HG02943 (cell line): ENCODE measurements around the gene CPA1.

Experiments
- ATAC-seq: cut with Tn5 transposase; IDR thresholded peaks from one replicate; pipeline ENCODE4 v1.9.1; 2021; ENCODE audit warnings: mild to moderate bottlenecking, low read depth, moderate library complexity; ENCODE audit not compliant: unreplicated experiment

CPA1 gene

DNA sequence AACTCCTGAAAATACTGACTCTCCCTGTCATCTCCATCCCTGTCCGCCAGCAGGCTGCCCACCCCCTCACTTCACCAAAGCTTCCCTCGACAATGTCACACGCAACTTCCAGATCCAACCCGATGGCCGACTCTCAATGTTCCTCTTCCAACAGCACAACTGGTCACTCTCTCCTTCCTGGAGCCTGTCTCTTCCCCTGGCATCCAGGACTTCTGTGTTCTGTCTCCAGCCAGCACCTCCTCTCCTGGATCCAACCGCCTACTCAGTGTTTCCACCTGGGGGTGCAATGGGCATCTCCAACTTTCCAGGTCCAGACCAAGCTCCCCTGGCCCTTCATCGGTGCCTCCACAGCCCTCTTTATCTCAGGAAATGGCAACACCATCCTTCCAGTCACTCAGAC, 27.1 kb upstream of the CPA1 start:
- no peak for ATAC-seq

DNA sequence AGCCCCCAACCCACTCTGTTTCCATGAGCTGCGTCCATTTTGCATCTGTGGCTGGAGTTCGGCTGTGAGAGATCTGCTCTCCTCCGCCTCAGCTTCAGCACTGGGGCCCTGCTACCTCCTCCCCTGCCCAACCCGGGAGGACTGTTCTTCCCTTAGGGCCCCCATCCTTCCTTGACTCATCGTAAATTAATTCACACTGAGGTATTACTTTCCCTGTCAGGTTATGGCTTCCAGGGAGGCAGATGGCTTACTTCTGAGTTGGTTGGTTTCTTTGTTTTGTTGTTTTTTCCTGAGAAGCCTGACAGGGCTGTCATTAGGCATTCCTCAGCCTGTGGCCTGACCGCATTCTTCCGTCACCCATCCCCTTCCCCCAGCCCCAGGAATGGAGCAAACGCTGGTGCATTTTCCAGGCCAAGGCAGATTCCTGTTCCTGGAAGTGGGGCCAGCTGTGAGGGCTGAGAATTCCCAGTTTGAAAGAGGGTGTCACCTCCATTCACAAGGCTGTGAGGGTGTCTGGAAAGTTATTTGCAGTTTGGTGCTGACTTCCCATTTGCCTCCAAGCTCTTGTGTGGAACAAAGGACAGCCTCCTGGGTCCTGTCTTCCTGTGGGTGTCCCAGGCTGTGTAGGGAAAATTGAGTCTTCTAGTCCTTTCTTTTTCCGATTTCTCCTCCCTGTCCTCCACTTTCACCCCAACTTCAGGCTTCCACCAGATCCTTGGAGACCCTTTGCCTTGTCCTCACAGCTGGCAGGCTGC, 24.0 kb upstream of the CPA1 start:
- ATAC-seq, result no peak

DNA sequence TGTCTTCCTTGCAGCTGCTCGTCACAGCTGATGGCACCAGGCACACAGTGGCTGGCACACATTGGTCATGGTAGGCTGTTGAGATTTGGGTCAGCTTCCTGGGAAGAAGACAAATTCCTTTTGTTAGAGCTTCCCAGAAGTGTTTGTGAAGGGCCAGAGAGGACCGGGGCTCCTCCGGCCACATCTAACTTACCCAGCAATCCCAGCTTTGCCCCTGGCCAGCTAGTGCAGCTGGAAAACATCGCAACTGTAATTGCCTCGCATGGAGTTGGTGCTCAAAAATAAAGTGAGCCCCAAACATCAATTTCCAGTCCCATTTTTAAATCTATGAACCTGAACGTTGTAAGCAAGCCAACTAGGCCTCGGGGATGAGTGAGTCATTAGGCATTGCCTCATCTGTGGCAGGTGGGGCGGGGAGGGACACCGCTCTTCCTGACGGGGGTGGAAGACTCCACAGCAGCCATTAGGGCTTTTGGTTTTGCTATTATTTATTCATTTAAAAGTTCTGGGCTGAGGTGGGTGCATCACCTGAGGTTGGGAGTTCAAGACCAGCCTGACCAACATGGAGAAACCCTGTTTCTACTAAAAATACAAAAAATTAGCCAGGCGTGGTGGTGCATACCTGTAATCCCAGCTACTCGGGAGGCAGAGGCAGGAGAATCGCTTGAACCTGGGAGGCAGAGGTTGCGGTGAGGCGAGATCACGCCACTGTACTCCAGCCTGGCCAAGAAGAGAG, 23.2 kb upstream of the CPA1 start:
- ATAC-seq, result no peak

DNA sequence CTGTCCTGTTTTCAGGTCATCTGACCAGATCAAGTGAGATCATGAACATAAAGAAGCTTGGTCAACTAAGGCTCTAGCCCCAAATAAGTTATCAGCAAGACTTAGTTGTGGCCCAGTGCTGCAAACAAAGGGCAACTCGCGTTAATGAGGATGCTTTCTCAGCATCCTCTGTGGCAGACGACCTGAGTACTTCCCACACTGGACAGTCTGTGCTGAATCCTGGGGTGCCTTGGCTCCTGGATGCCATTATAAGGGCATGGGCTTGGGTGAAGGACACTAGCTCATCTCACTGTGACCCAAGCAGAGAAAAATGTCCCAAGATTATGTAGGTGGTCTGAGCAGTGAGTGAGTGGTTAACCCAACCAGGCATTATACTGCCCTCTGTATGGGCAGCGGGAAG, 21.8 kb upstream of the CPA1 start:
- ATAC-seq, result no peak

DNA sequence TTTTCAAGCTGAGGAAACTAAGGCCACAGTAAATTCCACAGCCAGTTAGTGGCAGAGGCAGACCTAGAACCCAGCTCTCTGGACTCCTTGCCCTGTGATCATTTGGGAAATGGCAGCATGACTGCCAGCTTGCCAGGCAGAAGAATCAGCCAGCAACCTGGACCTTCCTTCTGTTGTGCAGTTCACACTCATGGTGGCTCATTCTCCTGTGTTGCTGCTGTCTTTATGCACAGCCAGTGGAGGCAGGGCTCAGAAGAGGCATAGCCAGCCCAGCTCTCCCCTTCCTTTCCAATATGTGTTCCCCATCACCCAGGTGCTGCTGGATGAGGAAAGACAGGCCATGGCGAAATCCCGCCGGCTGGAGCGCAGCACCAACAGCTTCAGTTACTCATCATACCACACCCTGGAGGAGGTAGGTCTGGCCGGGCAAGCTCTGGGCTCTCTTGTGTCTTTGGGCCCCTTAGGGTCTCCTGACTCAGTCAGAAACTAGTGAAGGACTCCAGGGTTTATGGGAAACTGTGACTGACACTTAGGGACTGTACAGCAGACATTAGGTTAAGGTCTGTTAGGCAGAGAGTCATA, 20.9 kb upstream of the CPA1 start:
- no peak for ATAC-seq

DNA sequence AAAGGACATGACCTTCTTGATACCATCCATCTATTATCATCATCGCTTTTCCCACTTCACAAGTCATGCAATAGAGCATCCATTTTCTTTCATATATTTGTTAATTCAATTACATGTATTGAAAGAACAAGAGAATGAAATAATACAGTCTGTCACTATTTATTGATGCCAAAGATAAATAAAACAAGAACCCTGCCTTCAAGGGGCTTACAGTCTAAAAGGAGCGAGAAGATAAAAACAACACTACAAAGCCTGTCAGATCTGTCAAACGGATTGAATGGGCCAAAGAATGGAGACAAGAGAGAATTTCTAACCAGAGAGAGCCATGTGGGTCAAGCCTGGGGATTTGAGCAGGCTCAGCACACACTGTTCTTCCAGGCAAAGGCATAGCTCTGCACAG, 19.8 kb upstream of the CPA1 start:
- ATAC-seq, result no peak

DNA sequence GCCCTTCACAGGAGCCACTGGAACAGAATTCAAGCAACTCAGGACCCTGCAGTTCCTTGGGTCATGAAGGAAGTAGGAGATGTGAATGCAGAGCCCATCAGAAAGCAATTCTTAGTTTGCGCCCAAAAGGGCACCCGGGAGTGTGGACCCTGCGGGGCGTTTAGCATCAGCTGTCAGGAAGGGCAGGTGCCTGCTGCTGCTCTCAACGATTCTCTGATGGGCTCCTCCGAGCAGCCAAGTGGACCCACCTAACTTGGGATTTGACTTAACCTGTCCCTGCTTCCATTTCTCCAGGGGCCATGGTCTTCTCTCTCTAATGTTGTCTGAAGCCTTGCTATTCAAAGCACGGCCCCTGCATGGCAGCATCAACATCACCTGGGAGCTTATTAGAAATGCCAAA, 18.6 kb upstream of the CPA1 start:
- no peak for ATAC-seq

DNA sequence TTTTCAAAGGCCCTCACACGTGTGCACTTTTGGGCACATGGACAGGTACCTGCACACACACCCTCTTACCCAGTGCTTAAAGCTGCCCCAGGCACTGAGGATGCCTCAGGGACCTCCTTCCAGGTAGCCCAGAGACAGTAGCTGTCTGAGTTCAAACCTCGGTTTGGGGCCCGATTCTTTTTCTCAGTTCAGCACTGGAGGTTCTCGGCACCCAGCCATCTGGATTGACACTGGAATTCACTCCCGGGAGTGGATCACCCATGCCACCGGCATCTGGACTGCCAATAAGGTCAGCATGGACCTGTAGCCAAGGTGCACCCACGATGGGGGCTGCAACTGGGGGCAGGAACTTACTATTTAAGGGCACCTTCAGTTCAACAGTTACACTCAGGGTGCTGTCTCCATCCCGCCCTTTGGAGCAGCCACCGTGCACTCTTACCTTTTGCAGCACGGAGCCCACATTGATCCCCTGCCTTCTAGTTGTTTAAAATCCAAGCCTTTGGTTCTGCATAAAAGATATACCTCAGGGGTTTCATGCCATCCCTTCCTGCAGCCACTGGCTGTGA, 18.0 kb upstream of the CPA1 start:
- ATAC-seq, result no peak

DNA sequence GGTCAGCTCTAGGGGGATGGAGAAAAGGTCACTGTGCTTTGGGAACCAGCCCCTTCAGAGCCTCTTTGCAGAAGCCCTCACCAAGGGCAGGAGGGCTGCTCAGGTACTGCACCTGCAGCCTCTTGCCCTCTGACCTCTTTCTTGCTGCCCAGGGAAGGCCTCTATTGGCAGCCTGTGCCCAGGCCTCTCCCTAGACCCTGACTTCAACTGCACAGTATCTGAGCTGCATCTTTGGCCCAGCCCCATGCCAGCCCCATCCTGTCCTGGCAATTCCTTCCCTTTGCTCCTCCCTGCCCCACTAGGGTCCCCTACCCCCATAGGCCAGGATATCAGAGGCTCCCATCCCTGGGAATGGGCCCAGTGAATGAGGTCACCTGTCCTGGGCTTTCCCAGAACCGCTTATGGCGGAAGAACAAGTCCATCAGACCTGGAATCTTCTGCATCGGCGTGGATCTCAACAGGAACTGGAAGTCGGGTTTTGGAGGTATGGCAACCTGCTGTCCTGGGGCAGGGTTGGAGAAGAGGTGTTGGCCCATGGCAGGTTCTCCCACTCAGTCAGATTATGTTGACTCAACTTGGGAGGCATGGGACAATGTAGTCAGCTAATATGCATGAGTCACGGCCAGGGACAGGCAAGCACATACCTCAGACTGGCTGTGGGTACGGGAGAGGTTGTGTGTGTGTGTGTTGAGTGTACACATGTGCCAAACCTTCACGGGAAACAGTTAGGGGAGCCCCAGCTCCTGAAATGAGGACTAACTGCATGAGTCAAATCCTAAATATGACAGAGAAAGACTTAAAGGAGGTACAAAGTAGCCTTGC, 17.1 kb upstream of the CPA1 start:
- ATAC-seq, result no peak

DNA sequence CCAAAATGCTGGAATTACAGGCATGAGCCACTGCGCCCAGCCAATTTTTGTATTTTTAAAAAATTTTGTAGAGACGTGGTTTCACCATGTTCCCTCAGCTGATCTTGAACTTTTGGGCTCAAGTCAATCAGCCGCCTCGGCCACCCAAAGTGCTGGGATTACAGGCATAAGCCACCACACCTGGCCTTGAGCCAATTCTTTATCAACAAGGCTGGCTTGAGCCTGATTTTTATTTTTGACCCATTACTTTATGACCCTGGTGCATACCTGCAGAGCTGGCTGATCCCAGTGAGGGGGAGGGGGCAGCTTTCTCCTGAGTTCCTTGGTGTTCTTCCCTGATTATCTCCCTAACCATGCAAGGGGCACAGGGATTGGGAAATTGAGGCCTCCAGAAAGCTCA, 15.8 kb upstream of the CPA1 start:
- no peak for ATAC-seq

DNA sequence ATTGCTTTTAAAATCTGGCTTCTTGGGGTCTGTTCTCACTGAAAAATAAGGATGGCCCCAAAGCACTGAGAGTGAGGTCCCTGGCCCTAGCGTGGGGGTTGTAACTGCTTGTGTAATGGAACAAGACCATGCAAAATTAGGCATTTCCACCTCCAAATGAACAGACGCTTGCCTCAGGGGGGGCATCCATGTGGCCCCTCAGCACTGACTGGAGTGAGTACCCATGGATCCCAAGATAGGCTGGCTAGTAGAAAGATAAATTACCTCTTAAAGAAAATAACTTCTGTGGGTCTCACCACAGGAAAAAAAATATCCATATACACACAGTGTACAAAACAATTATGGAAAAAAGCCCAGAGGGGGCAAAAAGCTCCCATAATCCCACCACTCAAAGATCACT, 15.2 kb upstream of the CPA1 start:
- ATAC-seq, result no peak

DNA sequence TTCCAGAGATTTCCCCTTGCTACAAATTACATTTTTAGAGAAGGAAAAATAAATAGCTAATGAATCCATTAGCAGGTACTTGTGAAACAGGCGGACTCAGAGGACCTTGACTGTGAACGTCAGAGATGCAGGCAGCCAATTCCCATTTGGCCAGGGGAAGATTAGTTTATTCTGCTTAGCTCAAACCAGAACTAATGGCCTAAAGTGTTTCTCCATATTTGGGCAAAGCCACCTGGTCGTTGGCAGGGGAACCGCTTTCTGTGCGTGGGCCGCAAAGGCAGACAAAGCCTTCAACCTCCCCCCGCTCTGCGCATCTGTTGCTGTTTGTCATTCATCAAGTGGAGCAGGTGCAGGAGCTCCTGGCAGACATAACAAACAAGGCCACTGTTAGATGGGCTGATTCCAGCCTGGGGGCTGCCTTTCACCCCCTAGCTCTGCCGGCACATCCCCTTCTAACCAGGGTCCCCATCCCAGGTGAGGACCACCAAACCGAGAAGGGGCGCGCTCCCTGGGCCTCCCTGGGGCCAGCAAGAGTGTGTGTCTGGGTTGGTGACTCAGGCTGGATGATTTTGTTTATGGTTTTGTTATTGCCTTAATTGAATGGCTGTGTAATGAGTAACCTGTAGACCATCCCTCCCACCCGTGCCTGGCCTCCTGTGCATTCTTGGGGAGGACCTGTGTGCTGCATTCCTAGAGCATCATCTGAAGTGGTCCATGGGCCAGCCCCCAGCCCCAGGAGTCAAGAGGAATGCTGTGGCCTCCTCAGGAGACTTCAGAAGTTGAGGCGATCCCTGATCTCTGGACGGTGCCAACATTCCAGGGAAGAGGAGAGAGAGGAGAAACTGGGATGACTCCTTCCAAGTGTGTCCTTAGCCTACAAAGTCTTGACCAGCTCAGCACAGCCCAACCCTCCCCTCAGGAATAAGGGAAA, 14.5 kb upstream of the CPA1 start:
- ATAC-seq, result no peak

DNA sequence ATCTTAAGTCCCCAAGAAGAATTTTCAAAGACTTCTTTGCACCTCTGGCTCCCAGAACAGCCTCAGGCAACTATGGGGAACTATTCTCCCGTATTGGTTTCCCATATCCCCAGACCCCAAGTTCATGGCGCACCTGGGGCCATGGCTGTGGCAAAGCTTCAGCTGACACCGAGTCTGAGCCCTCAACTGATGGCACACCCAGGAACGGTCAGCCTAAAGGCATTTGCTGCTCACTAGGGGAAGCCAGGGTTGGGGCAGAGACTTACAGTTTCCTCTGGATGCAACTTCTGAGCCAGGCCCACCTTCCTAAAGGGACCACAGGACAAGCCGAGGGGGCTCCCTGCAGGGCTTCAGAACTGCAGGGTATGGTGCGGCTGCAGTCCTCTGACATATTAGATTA, 13.7 kb upstream of the CPA1 start:
- no peak for ATAC-seq

DNA sequence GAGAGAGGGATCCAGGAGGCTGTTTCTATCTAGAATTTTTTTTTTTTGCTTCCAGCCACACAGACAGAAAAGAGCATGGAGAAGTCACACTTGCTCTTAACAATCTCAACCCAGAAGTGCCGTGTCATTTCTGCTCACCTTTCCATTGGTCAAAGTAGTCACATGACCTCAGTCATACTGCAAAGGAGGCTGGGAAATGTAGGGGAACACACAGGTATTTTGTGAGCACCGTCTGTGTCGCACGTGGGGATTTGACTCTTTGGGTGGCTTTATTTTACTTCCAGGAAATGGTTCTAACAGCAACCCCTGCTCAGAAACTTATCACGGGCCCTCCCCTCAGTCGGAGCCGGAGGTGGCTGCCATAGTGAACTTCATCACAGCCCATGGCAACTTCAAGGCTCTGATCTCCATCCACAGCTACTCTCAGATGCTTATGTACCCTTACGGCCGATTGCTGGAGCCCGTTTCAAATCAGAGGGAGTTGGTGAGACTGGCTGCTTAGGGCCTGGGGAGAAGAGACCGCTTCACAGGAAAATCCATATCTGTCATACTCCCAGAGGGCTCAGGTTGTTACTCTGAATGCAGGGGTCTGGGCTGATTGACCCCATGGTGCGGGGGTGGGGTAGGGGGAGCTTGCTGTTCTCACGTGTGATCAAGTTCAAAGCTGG, 13.1 kb upstream of the CPA1 start:
- no peak for ATAC-seq

DNA sequence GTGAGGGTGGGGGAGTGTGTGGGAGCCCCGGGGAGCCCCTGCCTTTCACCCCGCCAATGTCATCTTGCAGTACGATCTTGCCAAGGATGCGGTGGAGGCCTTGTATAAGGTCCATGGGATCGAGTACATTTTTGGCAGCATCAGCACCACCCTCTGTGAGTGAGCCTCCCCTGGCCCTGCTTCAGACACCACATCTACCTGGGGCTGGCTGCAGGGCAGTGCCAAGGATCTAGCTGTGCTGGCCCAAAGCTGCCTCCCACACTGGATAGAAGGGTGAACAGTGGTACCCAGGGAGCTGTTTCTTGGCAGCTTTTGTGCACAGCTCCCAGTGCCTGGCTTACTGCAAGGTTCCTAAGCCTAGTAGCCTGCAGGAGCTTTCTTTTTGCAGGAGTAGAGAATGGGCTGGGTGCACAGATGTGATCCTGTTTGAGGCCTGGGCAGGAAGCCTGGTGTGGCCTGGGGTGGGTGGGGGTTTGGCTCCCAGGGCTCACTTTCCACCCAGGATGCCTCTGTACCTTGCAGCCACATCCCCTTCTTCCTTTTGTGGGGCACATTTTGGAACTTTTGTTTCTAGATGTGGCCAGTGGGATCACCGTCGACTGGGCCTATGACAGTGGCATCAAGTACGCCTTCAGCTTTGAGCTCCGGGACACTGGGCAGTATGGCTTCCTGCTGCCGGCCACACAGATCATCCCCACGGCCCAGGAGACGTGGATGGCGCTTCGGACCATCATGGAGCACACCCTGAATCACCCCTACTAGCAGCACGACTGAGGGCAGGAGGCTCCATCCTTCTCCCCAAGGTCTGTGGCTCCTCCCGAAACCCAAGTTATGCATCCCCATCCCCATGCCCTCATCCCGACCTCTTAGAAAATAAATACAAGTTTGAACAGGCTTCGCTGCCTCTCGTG, 12.2 kb upstream of the CPA1 start:
- no peak for ATAC-seq

DNA sequence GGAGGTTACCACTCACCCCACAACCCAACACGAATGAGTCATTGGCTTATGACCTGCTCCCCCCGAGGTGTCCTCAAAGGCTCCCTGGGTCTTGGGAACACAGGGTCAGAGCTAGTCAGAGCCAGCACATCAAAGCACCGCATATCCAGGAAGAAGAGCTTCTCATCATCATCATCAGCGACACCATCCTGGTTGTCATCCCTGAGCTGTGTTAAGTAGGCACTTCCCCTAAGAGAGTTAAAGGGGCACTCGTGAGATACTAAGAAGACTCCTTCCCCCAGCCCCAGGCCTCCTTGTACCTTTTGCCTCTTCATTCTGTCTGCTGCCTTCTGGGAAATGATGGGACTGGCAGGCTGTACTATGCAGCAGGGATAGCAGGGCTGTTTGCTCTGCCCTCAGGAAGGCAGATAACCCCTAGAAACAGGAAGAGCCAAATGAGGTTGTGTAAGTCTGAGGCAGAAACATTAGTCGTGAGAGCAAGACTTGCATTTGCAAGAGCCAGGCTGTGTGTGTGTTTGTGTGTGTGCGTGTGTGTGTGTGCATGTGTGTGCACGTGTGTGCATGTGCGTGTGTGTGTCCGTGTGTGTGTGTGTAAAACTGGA, 11.1 kb upstream of the CPA1 start:
- ATAC-seq, result no peak

DNA sequence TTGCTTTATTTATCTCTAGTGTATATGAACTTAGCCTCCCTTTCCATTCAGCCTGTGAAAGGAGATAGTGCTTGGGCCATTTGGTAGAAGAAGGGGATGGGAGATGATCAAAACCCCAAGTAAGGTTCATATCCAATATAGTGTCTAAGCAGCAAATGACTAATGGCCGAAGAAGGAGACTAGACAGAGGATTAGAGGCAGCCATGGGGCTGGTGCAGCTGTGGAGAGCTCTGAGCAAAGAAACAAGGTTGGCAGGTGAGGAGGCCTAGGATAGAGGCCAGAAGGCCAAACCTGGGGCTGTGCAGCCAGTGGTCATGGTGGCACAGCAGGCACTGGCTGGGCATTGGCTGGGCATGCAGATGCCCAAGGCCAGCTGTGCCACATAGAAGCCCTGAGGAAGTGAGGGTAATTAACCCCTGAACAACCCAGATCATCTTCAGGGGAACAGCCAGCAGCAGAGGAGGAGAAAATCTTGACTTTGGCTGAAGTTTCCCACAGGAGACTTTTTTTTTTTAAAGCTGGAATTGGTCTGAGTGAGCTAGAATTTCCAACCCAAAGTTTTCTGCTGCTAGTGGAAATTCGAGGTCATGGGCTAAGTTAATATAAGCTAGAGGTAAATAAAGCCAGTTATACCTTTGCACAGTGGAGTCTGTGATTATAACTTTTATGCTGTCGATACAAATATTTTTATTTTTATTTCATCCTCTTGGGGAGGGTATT, 10.3 kb upstream of the CPA1 start:
- ATAC-seq, result no peak
